ENCODE measurements around the gene MAD2L2. TPM values are rescaled to one million over a fixed set of nuclear protein-coding genes. Genes with fewer than 3 reads are reported as not detected.
A peak's percentile ranks its signal among the peaks of the same experiment; 100 is the strongest.
"Not testable (repeated sequence)": the region's sequence is repeated elsewhere in the genome, so short reads cannot be mapped to it uniquely, and the experiment has no call there.

MAD2L2 gene
- total RNA-seq, 4 donors from 2014 or later = 5.2 to 11.4 (median 7.1) TPM

DNA sequence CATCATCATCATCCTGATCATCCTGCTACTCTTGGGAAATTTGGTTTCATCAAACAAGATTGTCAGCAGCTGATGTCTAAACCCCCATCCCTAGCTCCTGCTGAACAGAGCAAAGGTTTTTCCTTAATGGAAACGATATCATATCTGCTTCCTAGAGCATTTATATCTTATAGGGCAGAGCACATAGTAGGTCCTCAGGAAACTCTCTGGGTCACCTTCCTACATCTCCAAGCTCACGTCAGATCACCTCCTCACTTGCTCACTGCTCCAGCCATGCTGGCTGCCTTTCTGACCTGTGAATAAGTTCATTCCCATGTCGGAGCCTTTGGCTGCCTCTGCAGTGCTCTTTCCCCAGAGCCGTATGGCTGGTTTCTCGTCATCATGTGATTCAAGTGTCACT is 37.2 kb downstream of the MAD2L2 start:
- in situ Hi-C loops (cut with MboI; ENCODE audit: low pct_ligation_motif_present in 1 of 4, low pct_unique_long_range_greater_than_20kb in 1 of 4, low sequenced_read_pairs in 3 of 4) = loop anchor here (10.0 to 25.0 kb wide), 5 partner anchors 306 to 606 kb away; partner anchors contain the start of gene MASP2 (in 2 of the 4)

DNA sequence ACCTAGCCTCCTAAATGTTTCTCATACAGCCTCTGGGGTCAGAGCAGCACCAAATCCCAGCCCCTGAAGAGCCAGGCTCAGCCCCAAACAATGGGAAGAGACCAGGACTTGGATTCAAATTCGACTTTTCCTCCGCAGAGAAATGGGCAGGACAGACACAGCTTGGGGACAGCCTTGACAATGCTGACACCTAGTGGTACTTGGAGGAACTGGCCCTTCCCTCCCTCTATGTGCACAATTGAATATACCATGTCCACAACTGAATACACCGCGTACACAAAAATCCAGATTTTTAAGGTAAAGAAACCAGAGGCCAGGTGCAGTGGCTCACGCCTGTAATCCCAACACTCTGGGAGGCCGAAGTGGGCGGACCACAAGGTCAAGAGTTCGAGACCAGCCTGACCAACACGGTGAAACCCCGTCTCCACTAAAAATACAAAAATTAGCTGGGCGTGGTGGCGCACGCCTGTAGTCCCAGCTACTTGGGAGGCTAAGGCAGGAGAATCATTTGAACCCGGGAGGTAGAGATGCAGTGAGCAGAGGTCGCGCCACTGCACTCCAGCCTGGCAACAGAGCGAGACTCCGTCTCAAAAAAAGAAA is 38.4 kb downstream of the MAD2L2 start:
- TF ChIP-seq, protein P1, sequence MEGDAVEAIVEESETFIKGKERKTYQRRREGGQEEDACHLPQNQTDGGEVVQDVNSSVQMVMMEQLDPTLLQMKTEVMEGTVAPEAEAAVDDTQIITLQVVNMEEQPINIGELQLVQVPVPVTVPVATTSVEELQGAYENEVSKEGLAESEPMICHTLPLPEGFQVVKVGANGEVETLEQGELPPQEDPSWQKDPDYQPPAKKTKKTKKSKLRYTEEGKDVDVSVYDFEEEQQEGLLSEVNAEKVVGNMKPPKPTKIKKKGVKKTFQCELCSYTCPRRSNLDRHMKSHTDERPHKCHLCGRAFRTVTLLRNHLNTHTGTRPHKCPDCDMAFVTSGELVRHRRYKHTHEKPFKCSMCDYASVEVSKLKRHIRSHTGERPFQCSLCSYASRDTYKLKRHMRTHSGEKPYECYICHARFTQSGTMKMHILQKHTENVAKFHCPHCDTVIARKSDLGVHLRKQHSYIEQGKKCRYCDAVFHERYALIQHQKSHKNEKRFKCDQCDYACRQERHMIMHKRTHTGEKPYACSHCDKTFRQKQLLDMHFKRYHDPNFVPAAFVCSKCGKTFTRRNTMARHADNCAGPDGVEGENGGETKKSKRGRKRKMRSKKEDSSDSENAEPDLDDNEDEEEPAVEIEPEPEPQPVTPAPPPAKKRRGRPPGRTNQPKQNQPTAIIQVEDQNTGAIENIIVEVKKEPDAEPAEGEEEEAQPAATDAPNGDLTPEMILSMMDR (IDR thresholded peaks at IDR 0.05) = peak; percentile 88 to 97 (median 96)
- peaks cover 10% of the 10 kb centered on the region for H3K27me3 ChIP-seq
- DNase-seq = peak; percentile 71
- H3K4me1 ChIP-seq, H3K9me3 ChIP-seq, H3K27ac ChIP-seq, H3K4me3 ChIP-seq, H3K36me3 ChIP-seq: not testable (repeated sequence)
- in situ Hi-C loops (cut with MboI; ENCODE audit: low pct_ligation_motif_present in 1 of 4, low pct_unique_long_range_greater_than_20kb in 1 of 4, low sequenced_read_pairs in 3 of 4) = loop anchor here (10.0 to 25.0 kb wide), 5 partner anchors 305 to 605 kb away; partner anchors contain the start of gene MASP2 (in 2 of the 4)
- WGBS, 2 donors (ENCODE audit: low coverage in 1 of 2) = 48 to 60% methylated on average over 10 to 18 of the region's 18 CpGs
- intact Hi-C loops (cut with DNase I; ENCODE audit: low total_unique reads) = loop anchor here (5.0 kb wide), 2 partner anchors 400 to 605 kb away; no protein-coding TSS in a partner anchor

More for the DNA sequence above, 37.2 kb downstream of the MAD2L2 start:
- intact Hi-C loops (cut with DNase I; ENCODE audit: low total_unique reads) = loop anchor here (5.0 kb wide), 2 partner anchors 401 to 606 kb away; no protein-coding TSS in a partner anchor
- WGBS, 2 donors (ENCODE audit: low coverage in 1 of 2) = 45% methylated on average over 5 of the region's 5 CpGs; no CpG with 5 or more reads in 1 of the 2 donors
- Histone ChIP-seq H3K4me1 (peaks cover 0 to 9% (median 6%) of the 10 kb centered on the region in 4 donors), H3K4me3 (no peak overlapping the region), H3K27me3 (peaks cover 23% of the 10 kb centered on the region), H3K27ac (no peak overlapping the region), H3K36me3 (no peaks in the 10 kb centered on the region), H3K9me3 (no peaks in the 10 kb centered on the region)
- TF ChIP-seq POLR2A (IDR thresholded peaks at IDR 0.05) (no peak), POLR2AphosphoS5 (IDR thresholded peaks at IDR 0.05) (no peak), EP300 (IDR thresholded peaks at IDR 0.05; ENCODE audit: low read depth) (no peak)
- TF ChIP-seq, protein P1 (IDR thresholded peaks at IDR 0.05) = no peak
- DNase-seq = no peak

DNA sequence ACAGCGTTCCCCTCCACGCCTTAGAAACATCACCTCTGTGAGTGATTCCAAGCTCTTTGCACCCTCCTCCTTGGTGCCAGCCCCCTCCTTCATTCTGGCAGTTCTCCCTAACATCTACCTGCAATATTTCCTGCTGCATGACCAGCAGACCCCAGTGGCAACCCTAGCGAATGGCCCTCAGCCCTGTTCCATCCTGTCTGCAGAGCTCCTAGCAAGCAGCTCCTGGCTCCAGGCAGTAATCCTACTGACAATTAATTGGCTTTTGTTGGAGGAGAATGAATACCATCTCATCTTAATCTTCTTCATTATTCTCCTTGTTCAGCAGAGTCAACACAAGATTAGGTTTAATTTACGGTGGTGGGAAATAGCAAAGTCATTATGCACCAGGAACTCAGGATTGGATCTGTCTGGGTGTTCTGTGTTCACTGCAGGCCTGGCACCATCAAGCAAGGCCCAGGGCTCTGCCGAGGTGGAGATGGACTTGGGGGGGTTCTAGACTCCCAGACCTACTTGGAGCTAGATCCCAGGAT is 39.1 kb downstream of the MAD2L2 start:
- in situ Hi-C loops (cut with MboI; ENCODE audit: low pct_ligation_motif_present in 1 of 4, low pct_unique_long_range_greater_than_20kb in 1 of 4, low sequenced_read_pairs in 3 of 4) = loop anchor here (10.0 to 25.0 kb wide), 5 partner anchors 305 to 605 kb away; partner anchors contain the start of gene MASP2 (in 2 of the 4)
- no peak overlapping the region for H3K27ac ChIP-seq
- H3K4me3 ChIP-seq = no peak overlapping the region
- no peak for DNase-seq
- no peaks in the 10 kb centered on the region for H3K9me3 ChIP-seq
- peaks cover 11% of the 10 kb centered on the region for H3K27me3 ChIP-seq
- WGBS, 2 donors (ENCODE audit: low coverage in 1 of 2) = 52 to 80% methylated on average over 1 to 5 of the region's 5 CpGs
- H3K4me1 ChIP-seq = no peaks in the 10 kb centered on the region
- intact Hi-C loops (cut with DNase I; ENCODE audit: low total_unique reads) = loop anchor here (5.0 kb wide), 2 partner anchors 400 to 605 kb away; no protein-coding TSS in a partner anchor
- no peaks in the 10 kb centered on the region for H3K36me3 ChIP-seq
- TF ChIP-seq, protein P1 (IDR thresholded peaks at IDR 0.05) = no peak
- TF ChIP-seq EP300 (IDR thresholded peaks at IDR 0.05; ENCODE audit: low read depth) (no peak), POLR2A (IDR thresholded peaks at IDR 0.05) (no peak), POLR2AphosphoS5 (IDR thresholded peaks at IDR 0.05) (no peak)

DNA sequence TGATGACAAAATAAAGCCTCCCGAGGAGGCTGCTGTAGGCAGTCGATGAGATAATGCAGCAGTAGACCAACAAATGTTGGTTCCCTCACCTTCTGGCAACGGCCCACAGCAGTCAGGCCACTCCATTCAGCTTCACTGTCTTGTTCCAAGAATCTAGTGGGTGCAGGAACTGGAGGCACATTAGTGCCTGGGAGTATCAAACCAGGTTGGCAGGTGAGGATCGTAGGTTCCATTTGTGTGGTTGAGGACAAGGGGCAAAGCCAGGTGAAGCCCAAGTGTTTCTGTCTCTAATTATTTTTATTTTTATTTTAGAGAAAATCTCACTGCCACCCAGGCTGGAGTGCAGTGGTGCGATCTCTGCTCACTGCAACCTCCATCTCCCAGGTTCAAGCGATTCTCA is 40.0 kb downstream of the MAD2L2 start:
- Histone ChIP-seq H3K36me3 (no peaks in the 10 kb centered on the region), H3K4me1 (no peaks in the 10 kb centered on the region), H3K4me3 (no peak overlapping the region), H3K27me3 (peaks cover 20% of the 10 kb centered on the region), H3K27ac (no peak overlapping the region), H3K9me3 (no peaks in the 10 kb centered on the region)
- intact Hi-C loops (cut with DNase I; ENCODE audit: low total_unique reads) = loop anchor here (5.0 kb wide), 2 partner anchors 399 to 604 kb away; no protein-coding TSS in a partner anchor
- TF ChIP-seq EP300 (IDR thresholded peaks at IDR 0.05; ENCODE audit: low read depth) = no peak
- TF ChIP-seq POLR2AphosphoS5 (IDR thresholded peaks at IDR 0.05) = no peak
- TF ChIP-seq POLR2A (IDR thresholded peaks at IDR 0.05) = no peak
- TF ChIP-seq, protein P1 (IDR thresholded peaks at IDR 0.05) = no peak
- WGBS, 2 donors (ENCODE audit: low coverage in 1 of 2) = 60 to 83% methylated on average over 2 to 6 of the region's 6 CpGs
- in situ Hi-C loops (cut with MboI; ENCODE audit: low pct_ligation_motif_present in 1 of 4, low pct_unique_long_range_greater_than_20kb in 1 of 4, low sequenced_read_pairs in 3 of 4) = loop anchor here (10.0 to 25.0 kb wide), 5 partner anchors 304 to 604 kb away; partner anchors contain the start of gene MASP2 (in 2 of the 4)
- no peak for DNase-seq

Measured in transverse colon (tissue), 4 donors.